ENCODE data around the gene ASB11. TPM values are rescaled to one million over a fixed set of nuclear protein-coding genes. Genes with fewer than 3 reads are reported as not detected.
"Not testable (repeated sequence)": the region's sequence is repeated elsewhere in the genome, so short reads cannot be mapped to it uniquely, and the experiment has no call there.

The ASB11 gene
- total and polyA plus RNA-seq, 5 experiments from 2014 or later: not detected

GRCh38 chrX:15334561-15334960 is 19.1 kb upstream of the ASB11 start:
- Mint-ChIP-seq H3K4me3 (peak overlapping the region; percentile 88 to 95 (median 91)), H3K36me3 (peaks cover 0 to 27% (median 4%) of the 10 kb centered on the region in 3 donors), H3K27me3 (peaks cover 0 to 5% (median 4%) of the 10 kb centered on the region in 5 donors), H3K4me1 (peaks cover 0 to 22% (median 12%) of the 10 kb centered on the region in 4 donors), H3K9me3 (peaks cover 0 to 3% (median 0%) of the 10 kb centered on the region in 9 donors), H3K27ac (peak overlapping the region; percentile 85 to 99 (median 94))
- peak in 8 of 10 donors; percentile 0 to 64 (median 15) for DNase-seq
- POLR2A ChIA-PET: no interaction called here
- ATAC-seq: no peak

GRCh38 chrX:15328821-15329220 is 13.4 kb upstream of the ASB11 start:
- H3K4me1 Mint-ChIP-seq: peaks cover 2 to 16% (median 9%) of the 10 kb centered on the region in 4 donors
- POLR2A ChIA-PET: no interaction called here
- H3K27ac Mint-ChIP-seq: no peak overlapping the region
- H3K36me3 Mint-ChIP-seq: peaks cover 0 to 57% (median 3%) of the 10 kb centered on the region in 3 donors
- DNase-seq: no peak
- no peak overlapping the region for H3K4me3 Mint-ChIP-seq
- H3K9me3 Mint-ChIP-seq: no peaks in the 10 kb centered on the region
- no peak for ATAC-seq
- H3K27me3 Mint-ChIP-seq: no peaks in the 10 kb centered on the region

- Mint-ChIP-seq H3K4me1 (peaks cover 2 to 16% (median 9%) of the 10 kb centered on the region in 4 donors), H3K4me3 (no peak overlapping the region), H3K9me3 (no peaks in the 10 kb centered on the region), H3K27me3 (no peaks in the 10 kb centered on the region), H3K36me3 (peaks cover 0 to 63% (median 3%) of the 10 kb centered on the region in 3 donors), H3K27ac (peak overlapping the region in 3 of 10 donors; percentile 5 to 54 (median 13))
- POLR2A ChIA-PET: no interaction called here
- ATAC-seq (no peak), DNase-seq (no peak)
Measured at GRCh38 chrX:15328131-15328530, 12.7 kb upstream of the ASB11 start.

GRCh38 chrX:15322472-15322871 is 7.0 kb upstream of the ASB11 start:
- DNase-seq (no peak), ATAC-seq (no peak)
- H3K27ac Mint-ChIP-seq: no peak overlapping the region
- POLR2A ChIA-PET: no interaction called here
- peaks cover 0 to 2% (median under 1%) of the 10 kb centered on the region in 4 donors for H3K4me1 Mint-ChIP-seq
- H3K4me3 Mint-ChIP-seq: no peak overlapping the region
- peaks cover 0 to 55% (median 0%) of the 10 kb centered on the region in 3 donors for H3K36me3 Mint-ChIP-seq
- H3K27me3 Mint-ChIP-seq: no peaks in the 10 kb centered on the region
- H3K9me3 Mint-ChIP-seq: peaks cover 0 to 3% (median 0%) of the 10 kb centered on the region in 9 donors

- Mint-ChIP-seq H3K27ac (no peak overlapping the region), H3K36me3 (peaks cover 0 to 54% (median 0%) of the 10 kb centered on the region in 3 donors), H3K27me3 (no peaks in the 10 kb centered on the region), H3K4me3 (no peak overlapping the region), H3K9me3 (peaks cover 0 to 3% (median 0%) of the 10 kb centered on the region in 9 donors), H3K4me1 (no peaks in the 10 kb centered on the region)
- DNase-seq (no peak), ATAC-seq (no peak)
- POLR2A ChIA-PET: no interaction called here
Measured at GRCh38 chrX:15322072-15322471, 6.6 kb upstream of the ASB11 start.

- Mint-ChIP-seq H3K4me3 (no peak overlapping the region), H3K27me3 (no peaks in the 10 kb centered on the region), H3K27ac (no peak overlapping the region), H3K9me3 (peaks cover 0 to 3% (median 0%) of the 10 kb centered on the region in 9 donors), H3K4me1 (no peaks in the 10 kb centered on the region), H3K36me3 (peaks cover 0 to 52% (median 0%) of the 10 kb centered on the region in 3 donors)
- DNase-seq (no peak), ATAC-seq (no peak)
- POLR2A ChIA-PET: no interaction called here
Measured at GRCh38 chrX:15321447-15321846, 6.0 kb upstream of the ASB11 start.

- ATAC-seq: no peak
- peaks cover 0 to 50% (median 0%) of the 10 kb centered on the region in 3 donors for H3K36me3 Mint-ChIP-seq
Measured at GRCh38 chrX:15320297-15320696, 4.9 kb upstream of the ASB11 start.

GRCh38 chrX:15319075-15319474 is 3.6 kb upstream of the ASB11 start:
- POLR2A ChIA-PET: no interaction called here
- H3K27me3 Mint-ChIP-seq: no peaks in the 10 kb centered on the region
- peaks cover 0 to 40% (median 0%) of the 10 kb centered on the region in 3 donors for H3K36me3 Mint-ChIP-seq
- H3K27ac Mint-ChIP-seq: no peak overlapping the region
- no peak for ATAC-seq
- H3K4me3 Mint-ChIP-seq: no peak overlapping the region
- DNase-seq: no peak
- no peaks in the 10 kb centered on the region for H3K4me1 Mint-ChIP-seq
- peaks cover 0 to 3% (median 0%) of the 10 kb centered on the region in 9 donors for H3K9me3 Mint-ChIP-seq

More at GRCh38 chrX:15320297-15320696, 4.9 kb upstream of the ASB11 start:
- Mint-ChIP-seq H3K4me1 (no peaks in the 10 kb centered on the region), H3K9me3 (peaks cover 0 to 3% (median 0%) of the 10 kb centered on the region in 9 donors), H3K27ac (no peak overlapping the region), H3K27me3 (no peaks in the 10 kb centered on the region), H3K4me3 (no peak overlapping the region)
- no peak for DNase-seq
- POLR2A ChIA-PET: no interaction called here

- no peak overlapping the region for H3K4me3 Mint-ChIP-seq
- H3K27ac Mint-ChIP-seq: no peak overlapping the region
- no peaks in the 10 kb centered on the region for H3K27me3 Mint-ChIP-seq
- POLR2A ChIA-PET: no interaction called here
- no peaks in the 10 kb centered on the region for H3K9me3 Mint-ChIP-seq
- H3K4me1 Mint-ChIP-seq: no peaks in the 10 kb centered on the region
- DNase-seq (no peak), ATAC-seq (no peak)
- peaks cover 0 to 7% (median 0%) of the 10 kb centered on the region in 3 donors for H3K36me3 Mint-ChIP-seq
Measured at GRCh38 chrX:15314472-15314871, 968 bp downstream of the ASB11 start.

- Mint-ChIP-seq H3K27me3 (peaks cover 0 to 5% (median 0%) of the 10 kb centered on the region in 5 donors), H3K4me1 (no peaks in the 10 kb centered on the region), H3K27ac (no peak overlapping the region), H3K9me3 (no peaks in the 10 kb centered on the region), H3K36me3 (no peaks in the 10 kb centered on the region), H3K4me3 (no peak overlapping the region)
- DNase-seq (no peak), ATAC-seq (no peak)
- POLR2A ChIA-PET: no interaction called here
Measured at GRCh38 chrX:15311119-15311518, 4.3 kb downstream of the ASB11 start.

- POLR2A ChIA-PET: no interaction called here
- Mint-ChIP-seq H3K27me3 (peaks cover 0 to 5% (median 0%) of the 10 kb centered on the region in 5 donors), H3K4me1 (no peaks in the 10 kb centered on the region), H3K27ac (no peak overlapping the region), H3K36me3 (no peaks in the 10 kb centered on the region), H3K9me3 (no peaks in the 10 kb centered on the region), H3K4me3 (no peak overlapping the region)
- ATAC-seq (no peak), DNase-seq (no peak)
Measured at GRCh38 chrX:15310117-15310516, 5.3 kb downstream of the ASB11 start.

GRCh38 chrX:15305899-15306298 is 9.5 kb downstream of the ASB11 start:
- POLR2A ChIA-PET, H3K27me3 Mint-ChIP-seq, H3K4me3 Mint-ChIP-seq, DNase-seq, H3K36me3 Mint-ChIP-seq, H3K4me1 Mint-ChIP-seq, ATAC-seq, H3K9me3 Mint-ChIP-seq, H3K27ac Mint-ChIP-seq: not testable (repeated sequence)

- ATAC-seq (no peak), DNase-seq (no peak)
- H3K4me3 Mint-ChIP-seq: no peak overlapping the region
- peaks cover 0 to 1% (median 0%) of the 10 kb centered on the region in 4 donors for H3K4me1 Mint-ChIP-seq
- H3K36me3 Mint-ChIP-seq: no peaks in the 10 kb centered on the region
- POLR2A ChIA-PET: no interaction called here
- H3K27me3 Mint-ChIP-seq: peaks cover 0 to 1% (median 0%) of the 10 kb centered on the region in 5 donors
- no peaks in the 10 kb centered on the region for H3K9me3 Mint-ChIP-seq
- H3K27ac Mint-ChIP-seq: no peak overlapping the region
Measured at GRCh38 chrX:15301924-15302323, 13.5 kb downstream of the ASB11 start.

Measured in naive thymus-derived CD8-positive, alpha-beta T cell (primary cell).